ENCODE results near the gene METTL22.

DNA sequence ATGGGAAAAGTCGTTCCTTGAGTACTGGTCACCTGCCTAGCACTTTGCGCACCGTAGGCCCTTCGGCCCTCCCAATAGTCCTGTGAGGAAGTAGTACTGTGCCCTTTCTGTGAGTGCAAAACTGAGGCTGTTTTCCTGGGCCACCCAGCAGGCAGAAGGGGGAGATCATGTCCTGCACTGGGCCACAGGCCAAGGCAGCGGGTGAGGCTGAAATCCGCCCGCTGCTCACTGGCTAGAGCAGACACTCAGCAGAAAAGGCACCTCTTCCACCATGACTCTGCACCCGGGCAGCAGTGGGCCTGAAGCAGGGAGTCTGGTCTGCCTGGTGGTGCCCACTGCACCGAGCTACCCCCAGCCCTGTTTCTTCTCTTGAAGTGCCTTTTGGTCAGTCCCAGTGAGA is 20.2 kb downstream of the METTL22 start:
- TF ChIP-seq, protein P1, sequence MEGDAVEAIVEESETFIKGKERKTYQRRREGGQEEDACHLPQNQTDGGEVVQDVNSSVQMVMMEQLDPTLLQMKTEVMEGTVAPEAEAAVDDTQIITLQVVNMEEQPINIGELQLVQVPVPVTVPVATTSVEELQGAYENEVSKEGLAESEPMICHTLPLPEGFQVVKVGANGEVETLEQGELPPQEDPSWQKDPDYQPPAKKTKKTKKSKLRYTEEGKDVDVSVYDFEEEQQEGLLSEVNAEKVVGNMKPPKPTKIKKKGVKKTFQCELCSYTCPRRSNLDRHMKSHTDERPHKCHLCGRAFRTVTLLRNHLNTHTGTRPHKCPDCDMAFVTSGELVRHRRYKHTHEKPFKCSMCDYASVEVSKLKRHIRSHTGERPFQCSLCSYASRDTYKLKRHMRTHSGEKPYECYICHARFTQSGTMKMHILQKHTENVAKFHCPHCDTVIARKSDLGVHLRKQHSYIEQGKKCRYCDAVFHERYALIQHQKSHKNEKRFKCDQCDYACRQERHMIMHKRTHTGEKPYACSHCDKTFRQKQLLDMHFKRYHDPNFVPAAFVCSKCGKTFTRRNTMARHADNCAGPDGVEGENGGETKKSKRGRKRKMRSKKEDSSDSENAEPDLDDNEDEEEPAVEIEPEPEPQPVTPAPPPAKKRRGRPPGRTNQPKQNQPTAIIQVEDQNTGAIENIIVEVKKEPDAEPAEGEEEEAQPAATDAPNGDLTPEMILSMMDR (conservative IDR thresholded peaks at IDR 0.05; ENCODE audit: low read depth, low read length): no peak
- TF ChIP-seq EZH2 (IDR thresholded peaks at IDR 0.05; ENCODE audit: low read length, unreplicated experiment) (no peak), EZH2phosphoT487 (IDR thresholded peaks at IDR 0.05; ENCODE audit: borderline replicate concordance, low read length) (no peak)

Measured in PC-3 (cell line).